Neural progenitor cell (in vitro differentiated cells): Measurements from ENCODE around the gene ZMYND11. TPM values are rescaled to one million over a fixed set of nuclear protein-coding genes. Genes with fewer than 3 reads are reported as not detected.
A peak's percentile ranks its signal among the peaks of the same experiment; 100 is the strongest.

Experiments used
- DNase-seq: peaks from one replicate; pipeline ENCODE4 v3.0.0-alpha.2; 2016; ENCODE audit warnings: low spot score
- H2AFZ ChIP-seq: fragments of 200-600 bp; sonication (generic); replicated peaks from 2 replicates; pipeline ENCODE4 v1.6.1; 2016; ENCODE audit warnings: antibody characterized with exemption
- H3F3A ChIP-seq: fragments of 200-600 bp; sonication (generic); 2 replicates; pipeline ENCODE4 v1.6.1; 2016; ENCODE audit warnings: antibody characterized with exemption, low read depth
- H3K27ac ChIP-seq: fragments of 200-600 bp; sonication (generic); 2 replicates; pipeline ENCODE4 v1.5.1; 2016; ENCODE audit warnings: mild to moderate bottlenecking
- H3K27me3 ChIP-seq: fragments of 200-600 bp; sonication (generic); 2 replicates; pipeline ENCODE4 v1.6.1; 2016; ENCODE audit warnings: mild to moderate bottlenecking, moderate library complexity
- H3K36me3 ChIP-seq: fragments of 200-600 bp; sonication (generic); 2 replicates; pipeline ENCODE4 v1.5.1; 2016
- H3K4me1 ChIP-seq: fragments of 200-600 bp; sonication (generic); 2 replicates; pipeline ENCODE4 v1.6.1; 2016; ENCODE audit warnings: mixed run types
- H3K4me2 ChIP-seq: fragments of 200-600 bp; sonication (generic); 2 replicates; pipeline ENCODE4 v1.6.1; 2016
- H3K4me3 ChIP-seq: fragments of 200-600 bp; sonication (generic); 2 replicates; pipeline ENCODE4 v1.5.1; 2016
- H3K79me2 ChIP-seq: fragments of 200-600 bp; sonication (generic); 2 replicates; pipeline ENCODE4 v1.6.1; 2016; ENCODE audit warnings: low read depth
- H3K9ac ChIP-seq: fragments of 200-600 bp; sonication (generic); 2 replicates; pipeline ENCODE4 v1.6.1; 2016
- H3K9me3 ChIP-seq: fragments of 200-600 bp; sonication (generic); 2 replicates; pipeline ENCODE4 v1.5.1; 2016; ENCODE audit warnings: low read depth
- H4K20me1 ChIP-seq: fragments of 200-600 bp; sonication (generic); 2 replicates; pipeline ENCODE4 v1.6.1; 2016; ENCODE audit warnings: low read depth
- H3K27ac Mint-ChIP-seq: 3 replicates; pipeline ENCODE4 v1.8.0; 2021; ENCODE audit warnings: mixed read lengths
- H3K27me3 Mint-ChIP-seq: 2 replicates; pipeline ENCODE4 v1.8.0; 2022; ENCODE audit warnings: low read depth, mild to moderate bottlenecking, inconsistent platforms, moderate library complexity, mixed read lengths; ENCODE audit not compliant: insufficient read depth
- H3K36me3 Mint-ChIP-seq: 3 replicates; pipeline ENCODE4 v1.8.0; 2021; ENCODE audit warnings: mixed read lengths
- H3K4me1 Mint-ChIP-seq: 3 replicates; pipeline ENCODE4 v1.8.0; 2021; ENCODE audit warnings: mixed read lengths
- H3K4me3 Mint-ChIP-seq: 3 replicates; pipeline ENCODE4 v1.8.0; 2021; ENCODE audit warnings: mild to moderate bottlenecking, moderate library complexity, mixed read lengths
- H3K9me3 Mint-ChIP-seq: 3 replicates; pipeline ENCODE4 v1.8.0; 2020; ENCODE audit warnings: mixed read lengths
- EZH2 ChIP-seq: fragments of 200-600 bp; sonication (generic); IDR thresholded peaks from 2 replicates; pipeline ENCODE4 v1.6.1; 2017; ENCODE audit warnings: antibody characterized with exemption, mild to moderate bottlenecking, moderate library complexity
- EZH2phosphoT487 ChIP-seq: fragments of 200-600 bp; sonication (generic); IDR thresholded peaks from 2 replicates; pipeline ENCODE4 v1.6.1; 2017; ENCODE audit warnings: antibody characterized with exemption
- total RNA-seq: library from RNA; depleted of rRNA; stranded (reverse); fragments of >200 nt; gene quantifications from 2 replicates; pipeline ENCODE4 v1.2.3, GENCODE V29; 2015; ENCODE audit warnings: low replicate concordance
- TF ChIP-seq, protein P1 (sequence below): fragments of 200-600 bp; sonication (generic); IDR thresholded peaks from 2 replicates; pipeline ENCODE4 v1.5.1; 2017; ENCODE audit warnings: antibody characterized with exemption, mild to moderate bottlenecking

The ZMYND11 gene
- total RNA-seq, 1 donor from 2014 or later, result 59.5 TPM

GRCh38 chr10:136465-136762 lies 1.2 kb downstream of the ZMYND11 start:
- no peak for DNase-seq
- H3K4me2 ChIP-seq, result peak overlapping the region; percentile 92
- H3K79me2 ChIP-seq, result peaks cover 76% of the 10 kb centered on the region
- TF ChIP-seq EZH2, result no peak
- TF ChIP-seq, protein P1, sequence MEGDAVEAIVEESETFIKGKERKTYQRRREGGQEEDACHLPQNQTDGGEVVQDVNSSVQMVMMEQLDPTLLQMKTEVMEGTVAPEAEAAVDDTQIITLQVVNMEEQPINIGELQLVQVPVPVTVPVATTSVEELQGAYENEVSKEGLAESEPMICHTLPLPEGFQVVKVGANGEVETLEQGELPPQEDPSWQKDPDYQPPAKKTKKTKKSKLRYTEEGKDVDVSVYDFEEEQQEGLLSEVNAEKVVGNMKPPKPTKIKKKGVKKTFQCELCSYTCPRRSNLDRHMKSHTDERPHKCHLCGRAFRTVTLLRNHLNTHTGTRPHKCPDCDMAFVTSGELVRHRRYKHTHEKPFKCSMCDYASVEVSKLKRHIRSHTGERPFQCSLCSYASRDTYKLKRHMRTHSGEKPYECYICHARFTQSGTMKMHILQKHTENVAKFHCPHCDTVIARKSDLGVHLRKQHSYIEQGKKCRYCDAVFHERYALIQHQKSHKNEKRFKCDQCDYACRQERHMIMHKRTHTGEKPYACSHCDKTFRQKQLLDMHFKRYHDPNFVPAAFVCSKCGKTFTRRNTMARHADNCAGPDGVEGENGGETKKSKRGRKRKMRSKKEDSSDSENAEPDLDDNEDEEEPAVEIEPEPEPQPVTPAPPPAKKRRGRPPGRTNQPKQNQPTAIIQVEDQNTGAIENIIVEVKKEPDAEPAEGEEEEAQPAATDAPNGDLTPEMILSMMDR, result no peak
- no peak for TF ChIP-seq EZH2phosphoT487
- H3K36me3 ChIP-seq, result no peaks in the 10 kb centered on the region
- no peaks in the 10 kb centered on the region for H3F3A ChIP-seq
- peaks cover 16% of the 10 kb centered on the region for H3K4me1 ChIP-seq
- Mint-ChIP-seq H3K36me3 (peaks cover 2% of the 10 kb centered on the region), H3K27me3 (peaks cover 8% of the 10 kb centered on the region), H3K4me3 (peak overlapping the region; percentile 98), H3K4me1 (peaks cover 38% of the 10 kb centered on the region), H3K27ac (peak overlapping the region; percentile 99), H3K9me3 (no peaks in the 10 kb centered on the region)
- peaks cover 20% of the 10 kb centered on the region for H3K27me3 ChIP-seq
- no peak overlapping the region for H3K27ac ChIP-seq
- H3K4me3 ChIP-seq, result peak overlapping the region; percentile 93
- peak overlapping the region; percentile 86 for H3K9ac ChIP-seq
- H2AFZ ChIP-seq, result peak overlapping the region; percentile 59
- H3K9me3 ChIP-seq, result no peaks in the 10 kb centered on the region
- H4K20me1 ChIP-seq, result peaks cover 57% of the 10 kb centered on the region

GRCh38 chr10:137031-137430 lies 1.8 kb downstream of the ZMYND11 start:
- no peaks in the 10 kb centered on the region for H3K9me3 ChIP-seq
- no peaks in the 10 kb centered on the region for H3K36me3 ChIP-seq
- H3K27me3 ChIP-seq, result peaks cover 20% of the 10 kb centered on the region
- H3K27me3 Mint-ChIP-seq, result peaks cover 8% of the 10 kb centered on the region
- H4K20me1 ChIP-seq, result peaks cover 63% of the 10 kb centered on the region
- no peak overlapping the region for H3K4me2 ChIP-seq
- peak overlapping the region; percentile 93 for H3K4me3 ChIP-seq
- no peak overlapping the region for H3K9ac ChIP-seq
- DNase-seq, result peak; percentile 53
- no peak overlapping the region for H3K27ac ChIP-seq
- peaks cover 2% of the 10 kb centered on the region for H3K36me3 Mint-ChIP-seq
- peaks cover 16% of the 10 kb centered on the region for H3K4me1 ChIP-seq
- H2AFZ ChIP-seq, result no peak overlapping the region
- H3K4me3 Mint-ChIP-seq, result peak overlapping the region; percentile 98
- no peaks in the 10 kb centered on the region for H3F3A ChIP-seq
- peaks cover 34% of the 10 kb centered on the region for H3K4me1 Mint-ChIP-seq
- TF ChIP-seq, protein P1, result peak; percentile 53
- TF ChIP-seq EZH2phosphoT487, result no peak
- no peak for TF ChIP-seq EZH2
- H3K27ac Mint-ChIP-seq, result no peak overlapping the region
- H3K79me2 ChIP-seq, result peaks cover 83% of the 10 kb centered on the region
- no peaks in the 10 kb centered on the region for H3K9me3 Mint-ChIP-seq

- peak overlapping the region; percentile 0 for H3K4me3 Mint-ChIP-seq
- H3K27ac Mint-ChIP-seq, result no peak overlapping the region
- H3K27me3 ChIP-seq, result peaks cover 18% of the 10 kb centered on the region
- H3K36me3 Mint-ChIP-seq, result peaks cover 2% of the 10 kb centered on the region
- H3K9me3 Mint-ChIP-seq, result no peaks in the 10 kb centered on the region
- H3K4me1 Mint-ChIP-seq, result peaks cover 30% of the 10 kb centered on the region
- H3K79me2 ChIP-seq, result peaks cover 88% of the 10 kb centered on the region
- no peak for DNase-seq
- H4K20me1 ChIP-seq, result peaks cover 65% of the 10 kb centered on the region
- H3K9ac ChIP-seq, result no peak overlapping the region
- no peaks in the 10 kb centered on the region for H3K36me3 ChIP-seq
- TF ChIP-seq EZH2, result no peak
- TF ChIP-seq EZH2phosphoT487, result no peak
- no peaks in the 10 kb centered on the region for H3K9me3 ChIP-seq
- no peak overlapping the region for H3K4me3 ChIP-seq
- no peaks in the 10 kb centered on the region for H3F3A ChIP-seq
- H2AFZ ChIP-seq, result no peak overlapping the region
- H3K27me3 Mint-ChIP-seq, result peaks cover 8% of the 10 kb centered on the region
- H3K4me2 ChIP-seq, result no peak overlapping the region
- H3K27ac ChIP-seq, result no peak overlapping the region
- peaks cover 15% of the 10 kb centered on the region for H3K4me1 ChIP-seq
These were observed 2.4 kb downstream of the ZMYND11 start for GRCh38 chr10:137606-138005.

DNA sequence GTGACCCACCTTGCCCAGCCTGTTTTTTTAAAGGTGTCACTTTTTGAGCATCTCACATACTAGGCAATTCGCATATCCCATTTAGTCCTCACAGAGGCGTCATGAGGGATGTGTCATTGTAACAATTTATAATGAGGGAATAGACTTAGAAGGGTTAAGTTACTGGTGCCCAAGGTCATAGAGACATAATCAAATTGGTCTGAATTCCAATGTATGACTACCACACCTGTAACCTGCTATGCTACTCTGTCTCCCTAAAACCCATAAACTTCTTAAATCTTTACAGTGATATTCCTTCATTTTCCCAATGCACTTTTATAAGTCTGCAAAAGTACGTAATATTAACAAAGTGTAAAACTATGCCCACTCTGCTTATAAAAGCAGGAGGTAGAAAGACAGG lies 7.1 kb downstream of the ZMYND11 start:
- Histone ChIP-seq H2AFZ (no peak overlapping the region), H3K27me3 (no peaks in the 10 kb centered on the region), H3K79me2 (peaks cover 100% of the 10 kb centered on the region), H3K4me2 (no peak overlapping the region), H3K4me1 (no peaks in the 10 kb centered on the region), H3K36me3 (no peaks in the 10 kb centered on the region), H4K20me1 (peaks cover 51% of the 10 kb centered on the region), H3K9ac (no peak overlapping the region), H3F3A (no peaks in the 10 kb centered on the region), H3K27ac (no peak overlapping the region), H3K9me3 (peaks cover 8% of the 10 kb centered on the region), H3K4me3 (no peak overlapping the region)
- Mint-ChIP-seq H3K36me3 (peaks cover 15% of the 10 kb centered on the region), H3K4me3 (no peak overlapping the region), H3K4me1 (peaks cover 3% of the 10 kb centered on the region), H3K9me3 (peaks cover 23% of the 10 kb centered on the region), H3K27ac (no peak overlapping the region), H3K27me3 (peaks cover under 1% of the 10 kb centered on the region)
- TF ChIP-seq EZH2 (no peak), EZH2phosphoT487 (no peak)
- TF ChIP-seq, protein P1, result no peak
- no peak for DNase-seq
